HAP-1 (cell line): ENCODE measurements around the gene CHIA.
A peak's percentile ranks its signal among the peaks of the same experiment; 100 is the strongest.
"Not testable (repeated sequence)": the region's sequence is repeated elsewhere in the genome, so short reads cannot be mapped to it uniquely, and the experiment has no call there.

Experiments
- DNase-seq, 2 experiments: peaks; one replicate each; pipeline ENCODE4 v3.0.0-alpha.2; 2016 to 2020; ENCODE audit warnings: low spot score in 2 of 2
- H3K27me3 ChIP-seq: fragments of 250-450 bp; sonication (Bioruptor Pico); 2 replicates; pipeline ENCODE4 v1.5.1; 2020; ENCODE audit warnings: low read depth, mild to moderate bottlenecking, moderate library complexity
- H3K36me3 ChIP-seq: fragments of 250-450 bp; sonication (Bioruptor Pico); replicated peaks from 2 replicates; pipeline ENCODE4 v1.5.1; 2020; ENCODE audit warnings: mild to moderate bottlenecking
- H3K4me1 ChIP-seq: fragments of 250-450 bp; sonication (Bioruptor Pico); 2 replicates; pipeline ENCODE4 v1.5.1; 2020; ENCODE audit warnings: mild to moderate bottlenecking
- H3K4me3 ChIP-seq: fragments of 250-450 bp; sonication (Bioruptor Pico); 2 replicates; pipeline ENCODE4 v1.5.1; 2020; ENCODE audit warnings: mild to moderate bottlenecking, moderate library complexity
- H3K9me3 ChIP-seq: fragments of 250-450 bp; sonication (Bioruptor Pico); 2 replicates; pipeline ENCODE4 v1.5.1; 2020; ENCODE audit warnings: mild to moderate bottlenecking, moderate library complexity
- in situ Hi-C: fragments of 300-500 bp; cut with MboI; formaldehyde crosslinking; loops from 3 replicates; pipeline ENCODE4 v1.14.3; 2020; ENCODE audit warnings: low sequenced_read_pairs, inconsistent platforms, mixed read lengths

CHIA gene

GRCh38 chr1:111358964-111359363 lies 68.3 kb downstream of the CHIA start:
- Histone ChIP-seq H3K27me3 (peaks cover 8% of the 10 kb centered on the region), H3K4me1 (peaks cover 15% of the 10 kb centered on the region), H3K4me3 (no peak overlapping the region), H3K9me3 (no peaks in the 10 kb centered on the region), H3K36me3 (no peaks in the 10 kb centered on the region)
- no peak for DNase-seq
- in situ Hi-C loops: no loop called here

DNA sequence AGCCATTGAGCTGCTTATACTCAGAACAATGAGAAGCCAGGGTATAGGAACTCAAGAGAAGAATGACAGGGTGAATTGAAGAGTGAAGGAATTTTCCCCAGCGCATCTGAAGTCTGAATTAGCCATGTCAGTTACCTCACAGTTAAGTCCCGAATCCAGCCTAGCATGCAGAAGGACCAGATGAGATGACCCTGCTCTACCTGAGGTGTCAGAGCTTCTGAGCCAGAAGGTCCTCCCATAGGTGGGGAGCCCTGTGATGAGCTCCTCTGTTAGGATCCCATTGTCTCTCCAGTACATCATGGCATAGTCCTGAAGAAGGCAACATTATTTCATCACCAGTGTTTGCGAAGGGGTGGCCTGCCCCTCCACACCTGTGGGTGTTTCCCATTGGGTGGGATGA lies 68.7 kb downstream of the CHIA start:
- no peak for DNase-seq
- Histone ChIP-seq H3K36me3 (no peaks in the 10 kb centered on the region), H3K27me3 (peaks cover 12% of the 10 kb centered on the region), H3K9me3 (no peaks in the 10 kb centered on the region), H3K4me1 (peaks cover 15% of the 10 kb centered on the region), H3K4me3 (no peak overlapping the region)
- in situ Hi-C loops: no loop called here

DNA sequence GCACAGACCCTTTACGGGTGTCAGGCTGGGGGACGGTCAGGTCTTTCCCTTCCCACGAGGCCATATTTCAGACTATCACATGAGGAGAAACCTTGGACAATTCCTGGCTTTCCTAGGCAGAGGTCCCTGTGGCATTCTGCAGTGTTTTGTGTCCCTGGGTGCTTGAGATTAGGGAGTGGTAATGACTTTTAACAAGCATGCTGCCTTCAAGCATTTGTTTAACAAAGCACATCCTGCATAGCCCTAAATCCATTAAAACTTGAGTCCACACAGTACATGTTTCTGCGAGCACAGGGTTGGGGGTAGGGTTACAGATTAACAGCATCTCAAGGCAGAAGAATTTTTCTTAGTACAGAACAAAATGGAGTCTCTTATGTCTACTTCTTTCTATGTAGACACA lies 69.6 kb downstream of the CHIA start:
- peaks cover 21% of the 10 kb centered on the region for H3K27me3 ChIP-seq
- peak; percentile 69 to 73 for DNase-seq
- H3K4me1 ChIP-seq: peaks cover 15% of the 10 kb centered on the region
- H3K4me3 ChIP-seq, in situ Hi-C loops, H3K36me3 ChIP-seq, H3K9me3 ChIP-seq: not testable (repeated sequence)

- no peaks in the 10 kb centered on the region for H3K36me3 ChIP-seq
- DNase-seq: no peak
- in situ Hi-C loops: no loop called here
- peaks cover 15% of the 10 kb centered on the region for H3K4me1 ChIP-seq
- H3K27me3 ChIP-seq: peaks cover 36% of the 10 kb centered on the region
- no peak overlapping the region for H3K4me3 ChIP-seq
- H3K9me3 ChIP-seq: no peaks in the 10 kb centered on the region
These were observed 71.1 kb downstream of the CHIA start for GRCh38 chr1:111361761-111362160.

- H3K36me3 ChIP-seq: no peaks in the 10 kb centered on the region
- no peaks in the 10 kb centered on the region for H3K9me3 ChIP-seq
- peaks cover 66% of the 10 kb centered on the region for H3K27me3 ChIP-seq
- H3K4me3 ChIP-seq: no peak overlapping the region
- peaks cover 9% of the 10 kb centered on the region for H3K4me1 ChIP-seq
- in situ Hi-C loops: no loop called here
- DNase-seq: no peak
These were observed 74.0 kb downstream of the CHIA start for GRCh38 chr1:111364690-111365089.

- no peaks in the 10 kb centered on the region for H3K36me3 ChIP-seq
- no peak overlapping the region for H3K4me3 ChIP-seq
- H3K27me3 ChIP-seq: peaks cover 81% of the 10 kb centered on the region
- no peaks in the 10 kb centered on the region for H3K9me3 ChIP-seq
- no peak for DNase-seq
- in situ Hi-C loops: no loop called here
- no peaks in the 10 kb centered on the region for H3K4me1 ChIP-seq
These were observed 75.6 kb downstream of the CHIA start for GRCh38 chr1:111366256-111366655.

GRCh38 chr1:111369177-111369576 lies 78.5 kb downstream of the CHIA start:
- Histone ChIP-seq H3K4me1 (no peaks in the 10 kb centered on the region), H3K27me3 (peaks cover 71% of the 10 kb centered on the region), H3K4me3 (no peak overlapping the region), H3K9me3 (no peaks in the 10 kb centered on the region), H3K36me3 (no peaks in the 10 kb centered on the region)
- in situ Hi-C loops: no loop called here
- no peak for DNase-seq

- no peak overlapping the region for H3K4me3 ChIP-seq
- in situ Hi-C loops: no loop called here
- no peaks in the 10 kb centered on the region for H3K9me3 ChIP-seq
- peaks cover 68% of the 10 kb centered on the region for H3K27me3 ChIP-seq
- no peaks in the 10 kb centered on the region for H3K4me1 ChIP-seq
- no peaks in the 10 kb centered on the region for H3K36me3 ChIP-seq
- no peak for DNase-seq
These were observed 79.0 kb downstream of the CHIA start for GRCh38 chr1:111369645-111370044.
